Spleen (tissue), 11 donors: ENCODE measurements around the gene TDP2. TPM values are rescaled to one million over a fixed set of nuclear protein-coding genes. Genes with fewer than 3 reads are reported as not detected.

ENCODE experiments used
- DNase-seq: peaks from one replicate; pipeline ENCODE4 v3.0.0-alpha.2; 2020
- H3K27ac ChIP-seq, 8 donors: fragments of 200-600 bp; sonication (generic) in 7 of 8; 1 replicate in 4 of 8; 2 replicates in 4 of 8; pipeline versions ENCODE4 v1.5.0 to v1.8.0; 2016 to 2021; ENCODE audit warnings: inconsistent platforms in 4 of 8, mild to moderate bottlenecking in 4 of 8, moderate library complexity in 1 of 8
- H3K27me3 ChIP-seq, 7 donors: fragments of 200-600 bp; sonication (generic) in 6 of 7; replicated peaks in 1 of 7; 1 replicate in 4 of 7; 2 replicates in 3 of 7; pipeline versions ENCODE4 v1.5.0 to v1.8.0; 2016 to 2021; ENCODE audit warnings: inconsistent platforms in 3 of 7, mild to moderate bottlenecking in 1 of 7
- H3K36me3 ChIP-seq, 6 donors: fragments of 200-600 bp; sonication (generic) in 5 of 6; 1 replicate in 4 of 6; 2 replicates in 2 of 6; pipeline versions ENCODE4 v1.5.0 to v1.8.0; 2016 to 2021; ENCODE audit warnings: inconsistent platforms in 2 of 6
- H3K4me1 ChIP-seq, 6 donors: fragments of 200-600 bp; sonication (generic) in 5 of 6; 1 replicate in 3 of 6; 2 replicates in 3 of 6; pipeline versions ENCODE4 v1.5.0 to v1.8.0; 2016 to 2021; ENCODE audit warnings: inconsistent platforms in 3 of 6
- H3K4me3 ChIP-seq, 8 donors: fragments of 200-600 bp; sonication (generic) in 7 of 8; 1 replicate in 4 of 8; 2 replicates in 4 of 8; pipeline versions ENCODE4 v1.5.0 to v1.8.0; 2016 to 2021; ENCODE audit warnings: inconsistent platforms in 4 of 8, mild to moderate bottlenecking in 4 of 8, moderate library complexity in 2 of 8
- H3K9me3 ChIP-seq, 8 donors: fragments of 200-600 bp; sonication (generic) in 7 of 8; 1 replicate in 4 of 8; 2 replicates in 4 of 8; pipeline versions ENCODE4 v1.5.0 to v1.8.0; 2016 to 2021; ENCODE audit warnings: inconsistent platforms in 4 of 8
- CTCF ChIP-seq, 11 experiments: fragments of 200-600 bp in 7 of 11; fragments of 450-650 bp in 4 of 11; sonication (generic) in 4 of 11; IDR thresholded peaks in 8 of 11; conservative IDR thresholded peaks in 3 of 11; 1 replicate in 7 of 11; 2 replicates in 4 of 11; pipeline versions ENCODE4 v1.4.0 to v1.8.0; 2016 to 2021; ENCODE audit warnings: antibody characterized with exemption in 11 of 11, inconsistent platforms in 4 of 11, mild to moderate bottlenecking in 1 of 11
- POLR2A ChIP-seq, 3 donors: fragments of 450-650 bp; IDR thresholded peaks; one replicate each; pipeline ENCODE4 v1.5.1; 2017; ENCODE audit warnings: antibody characterized with exemption in 3 of 3, mild to moderate bottlenecking in 1 of 3
- POLR2AphosphoS5 ChIP-seq, 3 donors: sonication (generic); formaldehyde crosslinking; IDR thresholded peaks; one replicate each; pipeline ENCODE4 v1.5.1; 2017; ENCODE audit warnings: antibody characterized with exemption in 3 of 3
- WGBS, 5 donors: extraction: QIAGEN DNeasy Blood & Tissue Kit in 3 of 5; methylation state at CpG; one replicate each; pipeline versions ENCODE4 v1.1.5 to v1.1.7; 2013 to 2018; 5-methylcytosine and 5-hydroxymethylcytosine counted together
- intact Hi-C: fragments of 100-400 bp; cut with DNase I; formaldehyde crosslinking; loops from one replicate; pipeline ENCODE4 v1.15.0; 2023; ENCODE audit warnings: low total_unique reads
- polyA plus RNA-seq, 3 donors: library from polyadenylated mRNA; stranded (reverse); fragments of 200-250 nt; gene quantifications; one replicate each; pipeline ENCODE4 v1.2.1, GENCODE V29; 2013
- total RNA-seq, 7 donors: library from RNA; depleted of rRNA in 3 of 7; stranded (reverse); fragments of >200 nt in 3 of 7; fragmentation: NEBNext Ultra II Directional in 4 of 7; extraction: Animal tissue kit (Norgen Biotek cat#: 25700) in 4 of 7; gene quantifications; one replicate each; pipeline versions ENCODE4 v1.1.0 to v1.2.1, GENCODE V29; 2016 to 2021
- donor health status: healthy with polysubstance abuse.
- donor health status: DM: no; HTN: no; CAD: no; lungs with moderate emphysema.
- donor health status: DM: no; HTN: no; CAD: no.
- donor health status: Bipolar disorder and iron deficiency.
- donor health status: healthy.
- donor health status: DM: no; HTN: no; CAD: no.
- donor health status: DM: yes; HTN: yes; CAD: no.

Gene TDP2
- total and polyA plus RNA-seq, 10 donors = 36.0 to 61.7 (median 44.9) TPM

DNA sequence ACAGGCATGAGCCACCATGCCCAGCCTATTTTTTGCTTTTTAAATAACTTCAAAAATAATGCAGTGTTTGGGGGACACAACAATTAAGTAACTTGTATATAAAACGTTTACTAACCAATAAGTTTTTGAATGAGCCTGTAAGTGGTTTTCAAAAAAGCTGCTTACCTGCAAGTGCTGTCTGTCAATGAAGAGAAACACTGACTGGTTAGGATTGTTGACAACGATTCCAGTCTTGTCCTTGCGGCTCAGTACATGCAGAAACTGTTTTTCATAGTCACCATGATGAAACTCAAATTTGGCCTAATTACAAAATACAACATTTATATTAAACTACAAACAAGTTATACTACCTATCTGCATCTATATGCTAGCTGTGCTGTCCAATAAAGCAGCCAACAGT is 41.9 kb upstream of the TDP2 start:
- WGBS, 5 donors = 86 to 92% (median 89%) methylated on average over 3 of the region's 3 CpGs
- Histone ChIP-seq H3K36me3 (peaks cover 0 to 100% (median 98%) of the 10 kb centered on the region in 6 donors), H3K4me3 (no peak overlapping the region), H3K9me3 (no peaks in the 10 kb centered on the region), H3K27ac (peak overlapping the region in 1 of 8 donors; percentile 3), H3K27me3 (no peaks in the 10 kb centered on the region), H3K4me1 (peaks cover 4 to 95% (median 60%) of the 10 kb centered on the region in 6 donors)
- intact Hi-C loops = no loop called here
- no peak for DNase-seq
- TF ChIP-seq POLR2AphosphoS5 (IDR thresholded peaks at IDR 0.05) (no peak), CTCF (IDR thresholded peaks at IDR 0.05 in 8 of 11, conservative IDR thresholded peaks at IDR 0.05 in 3 of 11) (no peak), POLR2A (IDR thresholded peaks at IDR 0.05) (no peak)

DNA sequence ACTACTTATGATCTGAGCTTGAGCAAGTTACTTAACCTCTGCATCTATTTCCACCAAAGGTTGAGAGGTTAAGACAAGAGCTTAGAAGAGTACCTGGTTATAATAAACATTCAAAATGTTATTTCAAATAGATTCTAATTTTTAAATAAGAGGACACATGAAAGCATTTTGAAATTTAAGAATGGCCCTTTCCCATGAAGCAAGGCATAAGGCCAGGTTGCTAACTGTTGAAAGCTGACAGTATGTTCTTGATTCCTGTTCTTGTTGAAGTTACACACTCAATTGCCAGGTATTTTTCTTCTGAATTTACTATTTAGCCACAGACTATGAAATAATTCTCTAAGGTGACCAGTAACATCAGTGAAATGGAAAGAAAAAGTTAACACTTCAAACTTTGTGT is 37.8 kb upstream of the TDP2 start:
- H3K4me3 ChIP-seq = no peak overlapping the region
- no peak for DNase-seq
- H3K27me3 ChIP-seq = no peaks in the 10 kb centered on the region
- no peaks in the 10 kb centered on the region for H3K9me3 ChIP-seq
- intact Hi-C loops = no loop called here
- H3K27ac ChIP-seq = no peak overlapping the region
- H3K36me3 ChIP-seq = peaks cover 0 to 99% (median 70%) of the 10 kb centered on the region in 6 donors
- TF ChIP-seq POLR2A (IDR thresholded peaks at IDR 0.05) = no peak
- no peak for TF ChIP-seq POLR2AphosphoS5 (IDR thresholded peaks at IDR 0.05)
- no peak for TF ChIP-seq CTCF (IDR thresholded peaks at IDR 0.05 in 8 of 11, conservative IDR thresholded peaks at IDR 0.05 in 3 of 11)
- H3K4me1 ChIP-seq = peaks cover 0 to 87% (median 25%) of the 10 kb centered on the region in 6 donors

GRCh38 chr6:24702720-24703282 is 36.1 kb upstream of the TDP2 start:
- Histone ChIP-seq H3K27ac (peak overlapping the region in 2 of 8 donors; percentile 45), H3K9me3 (no peaks in the 10 kb centered on the region), H3K4me1 (peaks cover 0 to 73% (median 20%) of the 10 kb centered on the region in 6 donors), H3K4me3 (no peak overlapping the region), H3K27me3 (no peaks in the 10 kb centered on the region), H3K36me3 (peaks cover 0 to 94% (median 53%) of the 10 kb centered on the region in 6 donors)
- no peak for DNase-seq
- 73 to 86% (median 83%) methylated on average over 4 of the region's 4 CpGs for WGBS, 5 donors
- TF ChIP-seq POLR2A (IDR thresholded peaks at IDR 0.05) (no peak), CTCF (IDR thresholded peaks at IDR 0.05 in 8 of 11, conservative IDR thresholded peaks at IDR 0.05 in 3 of 11) (no peak), POLR2AphosphoS5 (IDR thresholded peaks at IDR 0.05) (peak in 1 of 3 donors; percentile 53)
- intact Hi-C loops = no loop called here

DNA sequence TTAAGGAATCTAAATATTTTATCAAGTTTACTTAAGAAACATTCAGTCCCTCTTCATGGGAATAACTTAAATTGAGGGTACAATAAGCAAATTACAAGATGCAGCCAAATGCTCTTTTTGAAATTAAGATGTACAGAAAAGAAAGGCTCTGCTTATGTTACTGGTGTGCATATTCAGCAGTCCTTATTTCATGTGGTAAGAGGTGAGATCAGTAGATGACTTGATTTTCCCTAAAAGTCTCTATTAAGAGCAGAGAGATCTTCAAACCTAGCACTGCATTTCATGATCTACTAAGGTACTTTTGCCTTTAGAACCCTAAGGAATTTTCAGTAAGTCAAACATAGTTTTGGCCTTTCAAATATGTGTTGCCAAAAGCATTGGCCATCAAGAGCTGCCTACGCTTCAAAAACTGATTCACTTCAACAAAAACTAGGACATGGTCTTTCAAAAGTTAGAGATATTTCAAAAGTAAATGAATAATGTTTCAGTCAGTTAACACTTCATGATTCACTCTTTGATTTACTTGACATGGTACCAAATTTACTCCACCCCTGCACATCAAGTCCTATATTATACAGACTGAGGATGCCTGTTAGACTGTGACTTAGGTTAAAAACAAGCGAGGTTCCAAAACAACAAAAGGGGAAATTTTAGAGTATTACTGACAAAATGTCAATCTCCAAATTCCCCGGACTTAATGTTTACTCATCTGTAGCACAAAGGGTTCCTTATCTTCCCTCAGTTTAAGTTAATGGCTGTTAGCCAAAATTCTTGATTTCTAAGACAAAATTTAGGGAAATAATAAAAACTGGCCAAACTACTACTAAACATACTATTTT is 33.0 kb upstream of the TDP2 start:
- Histone ChIP-seq H3K27ac (peak overlapping the region in 1 of 8 donors; percentile 26), H3K27me3 (no peaks in the 10 kb centered on the region), H3K4me3 (no peak overlapping the region), H3K36me3 (peaks cover 0 to 64% (median 23%) of the 10 kb centered on the region in 6 donors), H3K4me1 (peaks cover 0 to 55% (median 11%) of the 10 kb centered on the region in 6 donors), H3K9me3 (no peaks in the 10 kb centered on the region)
- TF ChIP-seq CTCF (IDR thresholded peaks at IDR 0.05 in 8 of 11, conservative IDR thresholded peaks at IDR 0.05 in 3 of 11) (no peak), POLR2AphosphoS5 (IDR thresholded peaks at IDR 0.05) (no peak), POLR2A (IDR thresholded peaks at IDR 0.05) (no peak)
- intact Hi-C loops = loop anchor here (5.0 kb wide), 1 partner anchor 117 kb away; no protein-coding TSS in a partner anchor
- DNase-seq = no peak
- 65 to 76% (median 74%) methylated on average over 3 of the region's 3 CpGs for WGBS, 5 donors
